HCT116 (cell line): ENCODE results near the gene RALGAPA1.

Source experiments
- ATF3 ChIP-seq: IDR thresholded peaks from 2 replicates; pipeline ENCODE4 v1.6.1; 2012
- EZH2phosphoT487 ChIP-seq: fragments of 200-600 bp; IDR thresholded peaks from 2 replicates; pipeline ENCODE4 v1.6.1; 2018; ENCODE audit warnings: antibody characterized with exemption, borderline replicate concordance
- POLR2AphosphoS5 ChIP-seq: IDR thresholded peaks from 2 replicates; pipeline ENCODE4 v1.6.1; 2011; ENCODE audit warnings: mild to moderate bottlenecking, low read depth, low read length, moderate library complexity
- RAD21 ChIP-seq: IDR thresholded peaks from 2 replicates; pipeline ENCODE4 v1.6.1; 2012; ENCODE audit warnings: low read depth, mild to moderate bottlenecking
- YY1 ChIP-seq: IDR thresholded peaks from 2 replicates; pipeline ENCODE4 v1.6.1; 2011; ENCODE audit warnings: low read length, low read depth, moderate library complexity, mild to moderate bottlenecking; ENCODE audit not compliant: insufficient replicate concordance; ENCODE audit errors: extremely low read depth
- TF ChIP-seq, protein P1 (sequence below), 3 experiments: fragments of 200-600 bp in 1 of 3; sonication (generic) in 1 of 3; IDR thresholded peaks in 2 of 3; conservative IDR thresholded peaks in 1 of 3; 2 replicates each; pipeline ENCODE4 v1.5.1; 2012 to 2017; ENCODE audit warnings: low read depth in 2 of 3, low read length in 2 of 3, antibody characterized with exemption in 1 of 3, borderline replicate concordance in 1 of 3, control low read depth in 1 of 3, mild to moderate bottlenecking in 1 of 3, mixed read lengths in 1 of 3, mixed run types in 1 of 3, moderate library complexity in 1 of 3; ENCODE audit not compliant: insufficient read depth in 1 of 3

- TF ChIP-seq, protein P1, sequence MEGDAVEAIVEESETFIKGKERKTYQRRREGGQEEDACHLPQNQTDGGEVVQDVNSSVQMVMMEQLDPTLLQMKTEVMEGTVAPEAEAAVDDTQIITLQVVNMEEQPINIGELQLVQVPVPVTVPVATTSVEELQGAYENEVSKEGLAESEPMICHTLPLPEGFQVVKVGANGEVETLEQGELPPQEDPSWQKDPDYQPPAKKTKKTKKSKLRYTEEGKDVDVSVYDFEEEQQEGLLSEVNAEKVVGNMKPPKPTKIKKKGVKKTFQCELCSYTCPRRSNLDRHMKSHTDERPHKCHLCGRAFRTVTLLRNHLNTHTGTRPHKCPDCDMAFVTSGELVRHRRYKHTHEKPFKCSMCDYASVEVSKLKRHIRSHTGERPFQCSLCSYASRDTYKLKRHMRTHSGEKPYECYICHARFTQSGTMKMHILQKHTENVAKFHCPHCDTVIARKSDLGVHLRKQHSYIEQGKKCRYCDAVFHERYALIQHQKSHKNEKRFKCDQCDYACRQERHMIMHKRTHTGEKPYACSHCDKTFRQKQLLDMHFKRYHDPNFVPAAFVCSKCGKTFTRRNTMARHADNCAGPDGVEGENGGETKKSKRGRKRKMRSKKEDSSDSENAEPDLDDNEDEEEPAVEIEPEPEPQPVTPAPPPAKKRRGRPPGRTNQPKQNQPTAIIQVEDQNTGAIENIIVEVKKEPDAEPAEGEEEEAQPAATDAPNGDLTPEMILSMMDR (IDR thresholded peaks at IDR 0.05 in 2 of 3, conservative IDR thresholded peaks at IDR 0.05 in 1 of 3; ENCODE audit: borderline replicate concordance in 1 of 3, insufficient read depth in 1 of 3, low read depth in 2 of 3, low read length in 2 of 3) = no peak
- TF ChIP-seq POLR2AphosphoS5 = no peak
- no peak for TF ChIP-seq ATF3
- no peak for TF ChIP-seq YY1
- no peak for TF ChIP-seq RAD21
- TF ChIP-seq EZH2phosphoT487 = no peak
Measured at GRCh38 chr14:35533357-35534207, 275.5 kb downstream of the RALGAPA1 start, which contains the start of gene INSM2.
